OCI-LY7 (cell line): ENCODE data around the gene PPM1N. TPM values are rescaled to one million over a fixed set of nuclear protein-coding genes. Genes with fewer than 3 reads are reported as not detected.

Experiments
- Bru-seq: library from RNA; stranded (reverse); fragments of 400-500 nt; gene quantifications from one replicate; lab custom pipeline; 2021; lab: Mats Ljungman, UMichigan
- BruChase-seq, 2 experiments: library from RNA; stranded (reverse); fragments of 400-500 nt; gene quantifications; one replicate each; lab custom pipeline; 2021; lab: Mats Ljungman, UMichigan
- BruUV-seq: library from RNA; stranded (reverse); fragments of 400-500 nt; replicated peaks from 2 replicates; lab custom pipeline; 2021; lab: Mats Ljungman, UMichigan
- CTCF ChIA-PET: fragments of 300-600 bp; sonication (Branson Sonifier 250); formaldehyde crosslinking; loops from one replicate; lab custom pipeline; 2022; ENCODE audit warnings: antibody characterized with exemption; ENCODE audit not compliant: unreplicated experiment; lab: Charles Lee
- POLR2A ChIA-PET: fragments of 300-600 bp; sonication (Branson Sonifier 250); formaldehyde crosslinking; loops from one replicate; lab custom pipeline; 2022; ENCODE audit warnings: antibody characterized with exemption; lab: Charles Lee
- DNase-seq: peaks from one replicate; pipeline ENCODE4 v3.0.0-alpha.2; 2015; ENCODE audit warnings: low spot score
- H2AFZ ChIP-seq: fragments of 200-600 bp; sonication (generic), shearing (Covaris generic); 2 replicates; pipeline ENCODE4 v1.6.1; 2014; ENCODE audit warnings: mild to moderate bottlenecking, antibody characterized with exemption, low read length, moderate library complexity
- H3K27ac ChIP-seq: fragments of 200-600 bp; sonication (generic); 2 replicates; pipeline ENCODE4 v1.5.1; 2014; ENCODE audit warnings: mixed run types, low read depth, mild to moderate bottlenecking, moderate library complexity, low read length, inconsistent platforms; ENCODE audit not compliant: poor library complexity, severe bottlenecking
- H3K36me3 ChIP-seq: fragments of 200-600 bp; sonication (generic); 2 replicates; pipeline ENCODE4 v1.6.1; 2014; ENCODE audit warnings: mild to moderate bottlenecking, antibody characterized with exemption, low read length, moderate library complexity, mixed read lengths; ENCODE audit not compliant: insufficient read depth
- H3K4me1 ChIP-seq: fragments of 200-600 bp; sonication (generic); 2 replicates; pipeline ENCODE4 v1.5.1; 2014; ENCODE audit warnings: mild to moderate bottlenecking, low read length; ENCODE audit not compliant: insufficient read depth, poor library complexity, severe bottlenecking
- H3K4me2 ChIP-seq: fragments of 200-600 bp; sonication (generic); 2 replicates; pipeline ENCODE4 v1.6.1; 2014; ENCODE audit warnings: mild to moderate bottlenecking, low read length
- H3K4me3 ChIP-seq: fragments of 200-600 bp; sonication (generic); 2 replicates; pipeline ENCODE4 v1.5.1; 2014; ENCODE audit warnings: mild to moderate bottlenecking, low read depth, low read length; ENCODE audit not compliant: poor library complexity, severe bottlenecking
- H3K79me2 ChIP-seq: fragments of 200-600 bp; sonication (generic); 2 replicates; pipeline ENCODE4 v1.6.1; 2016; ENCODE audit warnings: low read depth, mild to moderate bottlenecking, low read length, moderate library complexity, mixed read lengths; ENCODE audit not compliant: insufficient read depth
- H3K9me2 ChIP-seq: fragments of 200-600 bp; sonication (generic); 2 replicates; pipeline ENCODE4 v1.6.1; 2016; ENCODE audit warnings: mild to moderate bottlenecking, low read length, mixed read lengths; ENCODE audit not compliant: insufficient read depth
- H3K9me3 ChIP-seq: fragments of 200-600 bp; sonication (generic); 2 replicates; pipeline ENCODE4 v1.6.1; 2014; ENCODE audit warnings: mild to moderate bottlenecking, mixed run types, low read length, mixed read lengths
- H4K20me1 ChIP-seq: fragments of 200-600 bp; sonication (generic); 2 replicates; pipeline ENCODE4 v1.6.1; 2014; ENCODE audit warnings: mild to moderate bottlenecking, antibody characterized with exemption, low read length, moderate library complexity, mixed read lengths; ENCODE audit not compliant: insufficient read depth
- EZH2phosphoT487 ChIP-seq: fragments of 200-600 bp; sonication (generic); IDR thresholded peaks from 2 replicates; pipeline ENCODE4 v1.6.1; 2018; ENCODE audit warnings: low read depth, borderline replicate concordance, mild to moderate bottlenecking, mixed run types, antibody characterized with exemption, low read length, moderate library complexity, mixed read lengths
- intact Hi-C: fragments of 100-400 bp; cut with micrococcal nuclease; formaldehyde crosslinking; loops from one replicate; pipeline ENCODE4 v1.10.0; 2022; ENCODE audit not compliant: unreplicated experiment
- long read RNA-seq: library from polyadenylated mRNA; stranded (forward); transcript quantifications from one replicate; pipeline ENCODE4 v2.0.0, GENCODE V29; 2022
- total RNA-seq, 2 experiments: library from RNA; depleted of rRNA in 1 of 2; stranded (reverse); fragments of >200 nt in 1 of 2; shearing (Covaris generic) in 1 of 2; gene quantifications; 2 replicates each; pipeline ENCODE4 v1.2.3, GENCODE V29; 2014 to 2022
- TF ChIP-seq, protein P1 (sequence below): fragments of 200-600 bp; sonication (generic); conservative IDR thresholded peaks from 2 replicates; pipeline ENCODE4 v1.5.1; 2014; ENCODE audit warnings: mild to moderate bottlenecking, antibody characterized with exemption, low read length, moderate library complexity, mixed read lengths

The PPM1N gene, protein sequence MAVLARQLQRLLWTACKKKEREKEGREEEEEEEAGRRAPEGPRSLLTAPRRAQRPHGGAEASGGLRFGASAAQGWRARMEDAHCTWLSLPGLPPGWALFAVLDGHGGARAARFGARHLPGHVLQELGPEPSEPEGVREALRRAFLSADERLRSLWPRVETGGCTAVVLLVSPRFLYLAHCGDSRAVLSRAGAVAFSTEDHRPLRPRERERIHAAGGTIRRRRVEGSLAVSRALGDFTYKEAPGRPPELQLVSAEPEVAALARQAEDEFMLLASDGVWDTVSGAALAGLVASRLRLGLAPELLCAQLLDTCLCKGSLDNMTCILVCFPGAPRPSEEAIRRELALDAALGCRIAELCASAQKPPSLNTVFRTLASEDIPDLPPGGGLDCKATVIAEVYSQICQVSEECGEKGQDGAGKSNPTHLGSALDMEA
- total RNA-seq (2014; rRNA removed; shearing (Covaris generic)) (1.4 and 1.6 TPM in 2 replicates), total RNA-seq (2022) (2.8 and 2.9 TPM in 2 replicates), Bru-seq, nascent RNA (percentile 25 among the genes with signal in this experiment), BruChase-seq, experiment 1, labeled RNA remaining after a 6-hour chase (percentile 30 among the genes with signal in this experiment), BruChase-seq, experiment 2, labeled RNA remaining after a 2-hour chase (percentile 24 among the genes with signal in this experiment)
- long read RNA-seq, partial matches to known transcripts, result 0 of 20 reads
- long read RNA-seq, other reads (novel, unspliced or antisense), result 18 of 20 reads

DNA sequence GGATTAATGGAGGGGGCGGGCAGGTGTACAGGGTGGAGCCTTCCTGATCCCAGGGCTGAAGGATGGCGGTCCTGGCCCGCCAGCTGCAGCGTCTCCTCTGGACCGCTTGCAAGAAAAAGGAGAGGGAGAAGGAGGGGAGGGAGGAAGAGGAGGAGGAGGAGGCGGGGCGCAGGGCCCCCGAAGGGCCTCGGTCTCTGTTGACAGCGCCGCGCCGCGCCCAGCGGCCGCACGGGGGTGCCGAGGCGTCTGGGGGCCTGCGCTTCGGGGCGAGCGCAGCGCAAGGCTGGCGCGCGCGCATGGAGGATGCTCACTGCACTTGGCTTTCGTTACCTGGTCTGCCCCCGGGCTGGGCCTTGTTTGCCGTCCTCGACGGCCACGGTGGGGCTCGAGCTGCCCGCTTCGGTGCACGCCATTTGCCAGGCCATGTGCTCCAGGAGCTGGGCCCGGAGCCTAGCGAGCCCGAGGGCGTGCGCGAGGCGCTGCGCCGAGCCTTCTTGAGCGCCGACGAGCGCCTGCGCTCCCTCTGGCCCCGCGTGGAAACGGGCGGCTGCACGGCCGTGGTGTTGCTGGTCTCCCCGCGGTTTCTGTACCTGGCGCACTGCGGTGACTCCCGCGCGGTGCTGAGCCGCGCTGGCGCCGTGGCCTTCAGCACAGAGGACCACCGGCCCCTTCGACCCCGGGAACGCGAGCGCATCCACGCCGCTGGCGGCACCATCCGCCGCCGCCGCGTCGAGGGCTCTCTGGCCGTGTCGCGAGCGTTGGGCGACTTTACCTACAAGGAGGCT is at the start of gene PPM1N:
Gene PPM1N (plus strand): TSS at position 33 of the 785 bp plus-strand sequence. CDS start 30 bp downstream, at position 63.
- intact Hi-C loops, result no loop called here
- no peak within 1 kb of the TSS for H3K27ac ChIP-seq
- no peak for TF ChIP-seq EZH2phosphoT487
- TF ChIP-seq, protein P1, sequence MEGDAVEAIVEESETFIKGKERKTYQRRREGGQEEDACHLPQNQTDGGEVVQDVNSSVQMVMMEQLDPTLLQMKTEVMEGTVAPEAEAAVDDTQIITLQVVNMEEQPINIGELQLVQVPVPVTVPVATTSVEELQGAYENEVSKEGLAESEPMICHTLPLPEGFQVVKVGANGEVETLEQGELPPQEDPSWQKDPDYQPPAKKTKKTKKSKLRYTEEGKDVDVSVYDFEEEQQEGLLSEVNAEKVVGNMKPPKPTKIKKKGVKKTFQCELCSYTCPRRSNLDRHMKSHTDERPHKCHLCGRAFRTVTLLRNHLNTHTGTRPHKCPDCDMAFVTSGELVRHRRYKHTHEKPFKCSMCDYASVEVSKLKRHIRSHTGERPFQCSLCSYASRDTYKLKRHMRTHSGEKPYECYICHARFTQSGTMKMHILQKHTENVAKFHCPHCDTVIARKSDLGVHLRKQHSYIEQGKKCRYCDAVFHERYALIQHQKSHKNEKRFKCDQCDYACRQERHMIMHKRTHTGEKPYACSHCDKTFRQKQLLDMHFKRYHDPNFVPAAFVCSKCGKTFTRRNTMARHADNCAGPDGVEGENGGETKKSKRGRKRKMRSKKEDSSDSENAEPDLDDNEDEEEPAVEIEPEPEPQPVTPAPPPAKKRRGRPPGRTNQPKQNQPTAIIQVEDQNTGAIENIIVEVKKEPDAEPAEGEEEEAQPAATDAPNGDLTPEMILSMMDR, result peak; percentile 59
- H3K79me2 ChIP-seq, result no peaks in the 10 kb centered on the region
- no peaks in the 10 kb centered on the region for H4K20me1 ChIP-seq
- H2AFZ ChIP-seq, result peak within 1 kb of the TSS; percentile 34; the same call in 1 of the 2 replicates
- peak within 1 kb of the TSS; percentile 69 for H3K4me3 ChIP-seq
- CTCF ChIA-PET, result no interaction called here
- peak within 1 kb of the TSS; percentile 79 for H3K4me2 ChIP-seq
- no peaks in the 10 kb centered on the region for H3K9me3 ChIP-seq
- no peaks in the 10 kb centered on the region for H3K9me2 ChIP-seq
- POLR2A ChIA-PET, result no interaction called here
- no TSS peak for BruUV-seq
- no peaks in the 10 kb centered on the region for H3K36me3 ChIP-seq
- peak; percentile 61 for DNase-seq
- H3K4me1 ChIP-seq, result peaks cover 41% of the 10 kb centered on the region

DNA sequence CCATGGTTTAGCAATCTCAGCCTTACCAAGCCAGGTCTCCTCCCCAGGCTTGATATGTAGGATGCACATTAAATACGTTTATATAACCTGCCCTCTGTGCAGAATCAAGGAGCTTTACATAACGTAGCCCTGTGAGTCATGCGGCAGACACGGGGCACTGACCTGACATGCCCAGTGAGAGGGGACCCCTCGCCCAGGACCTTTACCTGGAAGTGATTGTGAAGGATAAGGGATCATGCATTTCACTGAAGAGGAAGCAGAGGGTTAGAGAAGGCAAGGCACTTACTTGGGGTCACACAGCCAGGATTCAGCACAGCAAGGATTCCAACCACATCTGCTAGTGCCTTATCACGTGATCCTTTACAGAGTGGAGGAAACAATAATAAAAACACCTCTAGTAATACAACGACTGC is 49.4 kb upstream of the PPM1N start:
- Histone ChIP-seq H4K20me1 (no peaks in the 10 kb centered on the region), H3K4me3 (no peak overlapping the region), H3K79me2 (no peaks in the 10 kb centered on the region), H3K4me1 (peaks cover 58% of the 10 kb centered on the region), H3K36me3 (no peaks in the 10 kb centered on the region), H3K27ac (no peak overlapping the region), H3K9me2 (no peaks in the 10 kb centered on the region), H3K4me2 (peak overlapping the region; percentile 73; the same call in 1 of the 2 replicates), H3K9me3 (no peaks in the 10 kb centered on the region), H2AFZ (no peak overlapping the region)
- intact Hi-C loops, result no loop called here
- DNase-seq, result no peak
- ChIA-PET CTCF (no interaction called here), POLR2A (no interaction called here)
- no peak for TF ChIP-seq EZH2phosphoT487
- TF ChIP-seq, protein P1, result no peak
- no TSS peak for BruUV-seq
